Fibroblast of lung (primary cell): ENCODE results near the gene PTOV1. TPM values are rescaled to one million over a fixed set of nuclear protein-coding genes. Genes with fewer than 3 reads are reported as not detected.

Source experiments
- DNase-seq, 2 donors: peaks; one replicate each; pipeline versions ENCODE4 v3.0.0 to v3.0.0-alpha.2; 2010; ENCODE audit warnings: low read depth in 2 of 2
- H2AFZ ChIP-seq: 2 replicates; pipeline ENCODE4 v1.5.1; 2012; ENCODE audit warnings: low read length, control low read depth, inconsistent platforms
- H3K27ac ChIP-seq: 2 replicates; pipeline ENCODE4 v1.5.1; 2011; ENCODE audit warnings: low read length, control low read depth; ENCODE audit not compliant: insufficient read depth
- H3K27me3 ChIP-seq: 2 replicates; pipeline ENCODE4 v1.5.1; 2011; ENCODE audit warnings: mild to moderate bottlenecking, low read length; ENCODE audit not compliant: control insufficient read depth, insufficient read depth
- H3K36me3 ChIP-seq: 2 replicates; pipeline ENCODE4 v1.5.1; 2011; ENCODE audit warnings: low read length; ENCODE audit not compliant: control insufficient read depth, insufficient read depth
- H3K4me1 ChIP-seq: 2 replicates; pipeline ENCODE4 v1.5.1; 2011; ENCODE audit warnings: low read length; ENCODE audit not compliant: control insufficient read depth, insufficient read depth; ENCODE audit errors: extremely low read depth
- H3K4me2 ChIP-seq: 2 replicates; pipeline ENCODE4 v1.5.1; 2011; ENCODE audit warnings: low read length, control low read depth; ENCODE audit not compliant: insufficient read depth; ENCODE audit errors: extremely low read depth
- H3K4me3 ChIP-seq, 4 experiments: fragments of 200-600 bp in 1 of 4; sonication (generic) in 1 of 4; replicated peaks in 1 of 4; 2 replicates each; pipeline ENCODE4 v1.5.1; 2011 to 2016; ENCODE audit warnings: low read length in 4 of 4, low read depth in 3 of 4, mild to moderate bottlenecking in 3 of 4, control low read depth in 2 of 4, inconsistent platforms in 1 of 4, mixed read lengths in 1 of 4; ENCODE audit not compliant: insufficient read depth in 1 of 4; ENCODE audit errors: control extremely low read depth in 1 of 4
- H3K79me2 ChIP-seq: 2 replicates; pipeline ENCODE4 v1.5.1; 2012; ENCODE audit warnings: mild to moderate bottlenecking, low read length, inconsistent platforms; ENCODE audit not compliant: control insufficient read depth, insufficient read depth
- H3K9ac ChIP-seq: 2 replicates; pipeline ENCODE4 v1.5.1; 2011; ENCODE audit warnings: mild to moderate bottlenecking, low read length, control low read depth; ENCODE audit not compliant: insufficient read depth
- H3K9me3 ChIP-seq: 2 replicates; pipeline ENCODE4 v1.5.1; 2012; ENCODE audit warnings: low read depth, low read length; ENCODE audit not compliant: control insufficient read depth, insufficient read depth
- H4K20me1 ChIP-seq: 2 replicates; pipeline ENCODE4 v1.5.1; 2011; ENCODE audit warnings: low read length; ENCODE audit not compliant: control insufficient read depth, insufficient read depth; ENCODE audit errors: extremely low read depth
- CTCF ChIP-seq, 2 donors: IDR thresholded peaks in 1 of 2; conservative IDR thresholded peaks in 1 of 2; 1 replicate in 1 of 2; 2 replicates in 1 of 2; pipeline ENCODE4 v1.5.1; 2011 to 2012; ENCODE audit warnings: low read length in 2 of 2, control low read depth in 1 of 2, inconsistent platforms in 1 of 2, low read depth in 1 of 2, mild to moderate bottlenecking in 1 of 2
- EZH2 ChIP-seq: IDR thresholded peaks from 2 replicates; pipeline ENCODE4 v1.5.1; 2012; ENCODE audit warnings: low read length, control low read depth, mild to moderate bottlenecking; ENCODE audit errors: missing control alignments
- polyA plus RNA-seq, 2 donors: library from polyadenylated mRNA; depleted of rRNA in 1 of 2; stranded (reverse) in 1 of 2; unstranded in 1 of 2; fragments of >200 nt; gene quantifications; 2 replicates each; pipeline ENCODE4 v1.2.1, GENCODE V29; 2011 to 2012; ENCODE audit warnings: missing spikeins in 1 of 2
- total RNA-seq: library from RNA; depleted of rRNA; stranded (reverse); fragments of >200 nt; gene quantifications from 2 replicates; pipeline ENCODE4 v1.2.1, GENCODE V29; 2014

Gene PTOV1
- total and polyA plus RNA-seq, 2 donors (not counting 1 experiment from before 2014, with no cell fraction given) = 41.1 to 56.0 TPM

GRCh38 chr19:49882643-49883042 is 31.7 kb downstream of the PTOV1 start:
- H3K27me3 ChIP-seq = no peaks in the 10 kb centered on the region
- no peak overlapping the region for H3K27ac ChIP-seq
- peaks cover 50% of the 10 kb centered on the region for H3K36me3 ChIP-seq
- no peak for DNase-seq
- TF ChIP-seq EZH2 (no peak), CTCF (conservative IDR thresholded peaks at IDR 0.05 in 1 of 2, IDR thresholded peaks at IDR 0.05 in 1 of 2; ENCODE audit: low read depth in 1 of 2, low read length in 2 of 2) (no peak)
- H3K9ac ChIP-seq = no peak overlapping the region
- H3K4me1 ChIP-seq = peaks cover 4% of the 10 kb centered on the region
- H3K4me3 ChIP-seq = no peak overlapping the region
- H3K79me2 ChIP-seq = peaks cover 3% of the 10 kb centered on the region
- H2AFZ ChIP-seq = no peak overlapping the region
- H3K4me2 ChIP-seq = no peak overlapping the region
- no peaks in the 10 kb centered on the region for H4K20me1 ChIP-seq
- H3K9me3 ChIP-seq = no peaks in the 10 kb centered on the region

GRCh38 chr19:49883094-49883493 is 32.1 kb downstream of the PTOV1 start:
- Histone ChIP-seq H3K27ac (no peak overlapping the region), H3K36me3 (peaks cover 50% of the 10 kb centered on the region), H3K4me1 (peaks cover 4% of the 10 kb centered on the region), H3K4me2 (no peak overlapping the region), H3K4me3 (no peak overlapping the region), H3K79me2 (peaks cover 3% of the 10 kb centered on the region), H3K27me3 (no peaks in the 10 kb centered on the region), H2AFZ (no peak overlapping the region), H3K9ac (no peak overlapping the region), H3K9me3 (no peaks in the 10 kb centered on the region), H4K20me1 (no peaks in the 10 kb centered on the region)
- TF ChIP-seq EZH2 (no peak), CTCF (conservative IDR thresholded peaks at IDR 0.05 in 1 of 2, IDR thresholded peaks at IDR 0.05 in 1 of 2; ENCODE audit: low read depth in 1 of 2, low read length in 2 of 2) (no peak)
- DNase-seq = no peak

GRCh38 chr19:49884109-49884508 is 33.1 kb downstream of the PTOV1 start:
- Histone ChIP-seq H3K4me2 (no peak overlapping the region), H2AFZ (no peak overlapping the region), H3K4me1 (no peaks in the 10 kb centered on the region), H3K27me3 (no peaks in the 10 kb centered on the region), H3K36me3 (peaks cover 50% of the 10 kb centered on the region), H3K79me2 (no peaks in the 10 kb centered on the region), H3K9me3 (no peaks in the 10 kb centered on the region), H3K27ac (no peak overlapping the region), H3K4me3 (no peak overlapping the region), H4K20me1 (no peaks in the 10 kb centered on the region), H3K9ac (no peak overlapping the region)
- TF ChIP-seq CTCF (conservative IDR thresholded peaks at IDR 0.05 in 1 of 2, IDR thresholded peaks at IDR 0.05 in 1 of 2; ENCODE audit: low read depth in 1 of 2, low read length in 2 of 2) (no peak), EZH2 (no peak)
- DNase-seq = no peak
